HL-60 (cell line): Measurements from ENCODE around the gene CREBBP.

Source experiments
- DNase-seq, 2 experiments: peaks; one replicate each; pipeline ENCODE4 v3.0.0-alpha.2; 2010 to 2020; ENCODE audit warnings: low read depth in 1 of 2, low spot score in 1 of 2
- H3K27ac ChIP-seq: fragments of 250-450 bp; sonication (Bioruptor Pico); replicated peaks from 2 replicates; pipeline ENCODE4 v1.5.1; 2020; ENCODE audit warnings: mild to moderate bottlenecking, moderate library complexity
- H3K27me3 ChIP-seq: fragments of 250-450 bp; sonication (Bioruptor Pico); 2 replicates; pipeline ENCODE4 v1.5.1; 2021; ENCODE audit warnings: mild to moderate bottlenecking, moderate library complexity; ENCODE audit not compliant: insufficient read depth, poor library complexity, severe bottlenecking
- H3K4me3 ChIP-seq: replicated peaks from 2 replicates; pipeline ENCODE4 v1.5.1; 2011; ENCODE audit warnings: mild to moderate bottlenecking, control low read depth, low read length; ENCODE audit not compliant: insufficient read depth
- CTCF ChIP-seq: IDR thresholded peaks from one replicate; pipeline ENCODE4 v1.5.1; 2011; ENCODE audit warnings: low read length, control low read depth, inconsistent platforms; ENCODE audit not compliant: insufficient read depth
- GABPA ChIP-seq: IDR thresholded peaks from 2 replicates; pipeline ENCODE4 v1.6.1; 2012; ENCODE audit warnings: low read depth
- POLR2AphosphoS5 ChIP-seq: IDR thresholded peaks from 2 replicates; pipeline ENCODE4 v1.6.1; 2012; ENCODE audit warnings: low read depth
- REST ChIP-seq: IDR thresholded peaks from 2 replicates; pipeline ENCODE4 v1.6.1; 2012; ENCODE audit warnings: low read depth; ENCODE audit not compliant: insufficient replicate concordance
- SPI1 ChIP-seq: IDR thresholded peaks from 2 replicates; pipeline ENCODE4 v1.6.1; 2012; ENCODE audit warnings: low read depth, mild to moderate bottlenecking, borderline replicate concordance

CREBBP gene

GRCh38 chr16:3769013-3769412 is 111.5 kb downstream of the CREBBP start:
- no peak for TF ChIP-seq CTCF
- TF ChIP-seq GABPA = no peak
- TF ChIP-seq POLR2AphosphoS5 = no peak
- no peak for TF ChIP-seq SPI1
- TF ChIP-seq REST = no peak
- no peak for DNase-seq
- no peak overlapping the region for H3K27ac ChIP-seq
- H3K4me3 ChIP-seq = no peak overlapping the region
- H3K27me3 ChIP-seq = no peaks in the 10 kb centered on the region

GRCh38 chr16:3767333-3767986 is 113.1 kb downstream of the CREBBP start:
- TF ChIP-seq GABPA = no peak
- TF ChIP-seq CTCF = no peak
- no peak for TF ChIP-seq POLR2AphosphoS5
- TF ChIP-seq SPI1 = no peak
- TF ChIP-seq REST = no peak
- Histone ChIP-seq H3K4me3 (no peak overlapping the region), H3K27ac (no peak overlapping the region), H3K27me3 (no peaks in the 10 kb centered on the region)
- no peak for DNase-seq

- Histone ChIP-seq H3K27me3 (no peaks in the 10 kb centered on the region), H3K4me3 (no peak overlapping the region), H3K27ac (no peak overlapping the region)
- DNase-seq = no peak
- no peak for TF ChIP-seq POLR2AphosphoS5
- TF ChIP-seq REST = no peak
- no peak for TF ChIP-seq CTCF
- no peak for TF ChIP-seq SPI1
- TF ChIP-seq GABPA = no peak
These were observed 114.3 kb downstream of the CREBBP start for GRCh38 chr16:3766177-3766576.
